HEK293 (cell line): ENCODE results near the gene BARD1.

Source experiments
- CTCF ChIA-PET: fragments of 350-600 bp; formaldehyde crosslinking; extraction: SDS; loops from one replicate; lab custom pipeline; 2021; ENCODE audit warnings: antibody characterized with exemption; lab: Yijun Ruan, JAX
- POLR2A ChIA-PET: fragments of 300-600 bp; formaldehyde crosslinking; extraction: SDS; loops from one replicate; lab custom pipeline; 2020; ENCODE audit warnings: antibody characterized with exemption, inconsistent platforms; lab: Yijun Ruan, JAX
- H3K27ac ChIP-seq: fragments of 200-500 bp; sonication (Bioruptor generic); 2 replicates; pipeline ENCODE4 v1.5.1; 2014; ENCODE audit warnings: low read depth, low read length, control low read depth, inconsistent platforms; ENCODE audit errors: extremely low read depth
- H3K36me3 ChIP-seq, 2 experiments: fragments of 200-500 bp in 1 of 2; sonication (Bioruptor generic) in 1 of 2; 1 replicate in 1 of 2; 2 replicates in 1 of 2; pipeline ENCODE4 v1.5.1; 2014 to 2017; ENCODE audit warnings: inconsistent platforms in 2 of 2, low read length in 2 of 2; ENCODE audit not compliant: control insufficient read depth in 2 of 2, insufficient read depth in 1 of 2
- H3K4me1 ChIP-seq: fragments of 200-500 bp; sonication (Bioruptor generic); 2 replicates; pipeline ENCODE4 v1.5.1; 2014; ENCODE audit warnings: mild to moderate bottlenecking, low read length, inconsistent platforms; ENCODE audit not compliant: control insufficient read depth, insufficient read depth
- H3K4me3 ChIP-seq: 2 replicates; pipeline ENCODE4 v1.5.1; 2011; ENCODE audit warnings: low read depth, mild to moderate bottlenecking, control low read depth, low read length, moderate library complexity
- H3K9me3 ChIP-seq: fragments of 200-500 bp; sonication (Bioruptor generic); 2 replicates; pipeline ENCODE4 v1.5.1; 2014; ENCODE audit warnings: low read depth, low read length, inconsistent platforms; ENCODE audit not compliant: control insufficient read depth, insufficient read depth
- ATF2 ChIP-seq: fragments of 450-650 bp; formaldehyde crosslinking; IDR thresholded peaks from 2 replicates; pipeline ENCODE4 v1.5.1; 2016; ENCODE audit warnings: missing biosample characterization, missing genetic modification characterization, low read depth
- SETDB1 ChIP-seq: IDR thresholded peaks from one replicate; pipeline ENCODE4 v1.6.1; 2017; ENCODE audit warnings: mild to moderate bottlenecking, low read length, moderate library complexity, mixed read lengths; ENCODE audit not compliant: insufficient read length
- ZEB2 ChIP-seq: fragments of 450-650 bp; formaldehyde crosslinking; IDR thresholded peaks from 2 replicates; pipeline ENCODE4 v1.5.1; 2016; ENCODE audit warnings: missing biosample characterization, missing genetic modification characterization
- ZNF146 ChIP-seq: fragments of 450-650 bp; formaldehyde crosslinking; IDR thresholded peaks from 2 replicates; pipeline ENCODE4 v1.5.1; 2016; ENCODE audit warnings: missing biosample characterization, missing genetic modification characterization
- ZNF155 ChIP-seq: fragments of 450-650 bp; formaldehyde crosslinking; IDR thresholded peaks from 2 replicates; pipeline ENCODE4 v1.5.1; 2016; ENCODE audit warnings: missing biosample characterization, missing genetic modification characterization
- ZNF211 ChIP-seq: fragments of 450-650 bp; formaldehyde crosslinking; IDR thresholded peaks from 2 replicates; pipeline ENCODE4 v1.5.1; 2016; ENCODE audit warnings: low read depth, missing biosample characterization, missing genetic modification characterization
- ZNF214 ChIP-seq: fragments of 450-650 bp; formaldehyde crosslinking; IDR thresholded peaks from 2 replicates; pipeline ENCODE4 v1.5.1; 2017; ENCODE audit warnings: missing biosample characterization, mild to moderate bottlenecking, missing genetic modification characterization, borderline replicate concordance
- ZNF248 ChIP-seq: fragments of 450-650 bp; formaldehyde crosslinking; IDR thresholded peaks from 2 replicates; pipeline ENCODE4 v1.5.1; 2017; ENCODE audit warnings: missing biosample characterization, missing genetic modification characterization
- ZNF311 ChIP-seq: fragments of 450-650 bp; formaldehyde crosslinking; IDR thresholded peaks from 2 replicates; pipeline ENCODE4 v1.5.1; 2017; ENCODE audit warnings: missing biosample characterization, missing genetic modification characterization, borderline replicate concordance
- ZNF394 ChIP-seq: fragments of 450-650 bp; formaldehyde crosslinking; IDR thresholded peaks from 2 replicates; pipeline ENCODE4 v1.5.1; 2016; ENCODE audit warnings: missing biosample characterization, missing genetic modification characterization, mild to moderate bottlenecking, moderate library complexity, borderline replicate concordance
- ZNF404 ChIP-seq: fragments of 450-650 bp; formaldehyde crosslinking; IDR thresholded peaks from 2 replicates; pipeline ENCODE4 v1.5.1; 2017; ENCODE audit warnings: missing biosample characterization, missing genetic modification characterization
- ZNF423 ChIP-seq: fragments of 450-650 bp; formaldehyde crosslinking; IDR thresholded peaks from 2 replicates; pipeline ENCODE4 v1.5.1; 2016; ENCODE audit warnings: missing biosample characterization, missing genetic modification characterization
- ZNF513 ChIP-seq: fragments of 450-650 bp; IDR thresholded peaks from 2 replicates; pipeline ENCODE4 v1.5.1; 2018; ENCODE audit warnings: missing biosample characterization, missing genetic modification characterization
- ZNF530 ChIP-seq: fragments of 450-650 bp; formaldehyde crosslinking; IDR thresholded peaks from 2 replicates; pipeline ENCODE4 v1.5.1; 2016; ENCODE audit warnings: low read depth, missing biosample characterization, missing genetic modification characterization
- ZNF558 ChIP-seq: fragments of 450-650 bp; formaldehyde crosslinking; IDR thresholded peaks from 2 replicates; pipeline ENCODE4 v1.5.1; 2016; ENCODE audit warnings: missing biosample characterization, missing genetic modification characterization
- ZNF561 ChIP-seq: fragments of 450-650 bp; IDR thresholded peaks from 2 replicates; pipeline ENCODE4 v1.5.1; 2018; ENCODE audit warnings: missing biosample characterization, missing genetic modification characterization, borderline replicate concordance
- ZNF571 ChIP-seq: fragments of 450-650 bp; formaldehyde crosslinking; IDR thresholded peaks from 2 replicates; pipeline ENCODE4 v1.5.0; 2017; ENCODE audit warnings: missing biosample characterization, missing genetic modification characterization
- ZNF785 ChIP-seq: fragments of 450-650 bp; formaldehyde crosslinking; IDR thresholded peaks from 2 replicates; pipeline ENCODE4 v1.5.1; 2016; ENCODE audit warnings: missing biosample characterization, missing genetic modification characterization
- TF ChIP-seq, protein P1 (sequence below): fragments of 450-650 bp; formaldehyde crosslinking; IDR thresholded peaks from 2 replicates; pipeline ENCODE4 v1.5.1; 2016; ENCODE audit warnings: missing biosample characterization, missing genetic modification characterization
- TF ChIP-seq, protein P2 (sequence below): fragments of 450-650 bp; formaldehyde crosslinking; IDR thresholded peaks from 2 replicates; pipeline ENCODE4 v1.5.1; 2016; ENCODE audit warnings: missing biosample characterization, missing genetic modification characterization
- TF ChIP-seq, protein P3 (sequence below): fragments of 450-650 bp; formaldehyde crosslinking; conservative IDR thresholded peaks from 2 replicates; pipeline ENCODE4 v1.5.1; 2016; ENCODE audit warnings: low read depth, missing biosample characterization, missing genetic modification characterization

BARD1 gene

GRCh38 chr2:214801068-214801467, 8.4 kb downstream of the BARD1 start (continued):
- no peak for TF ChIP-seq ZNF146 (tag by site-specific recombination)
- TF ChIP-seq ZNF561: no peak

DNA sequence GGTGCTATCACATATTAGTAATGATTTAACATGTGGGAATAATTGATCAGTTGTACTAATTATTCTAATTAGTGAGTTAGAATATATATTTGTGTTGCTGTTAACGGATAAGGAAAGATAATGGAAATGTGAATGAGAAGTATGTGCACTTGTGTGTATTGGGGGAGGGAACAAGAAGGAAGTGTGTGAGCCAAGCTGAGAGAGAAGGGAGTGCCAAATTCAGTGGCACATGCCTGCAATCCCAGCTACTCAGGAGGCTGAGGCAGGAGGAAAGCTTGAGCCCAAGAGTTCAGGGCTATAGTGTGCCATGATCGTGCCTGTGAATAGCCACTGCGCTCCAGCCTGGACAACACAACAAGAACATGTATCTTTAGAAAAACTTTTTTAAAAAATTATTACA, 9.3 kb downstream of the BARD1 start:
- ChIA-PET CTCF (interaction anchor here (0.6 kb wide), 1 partner anchor 729 kb away, joined by 3 read pairs; no protein-coding TSS in a partner anchor), POLR2A (no interaction called here)
- Histone ChIP-seq H3K4me1 (no peaks in the 10 kb centered on the region), H3K9me3 (no peaks in the 10 kb centered on the region), H3K4me3 (no peak overlapping the region), H3K36me3 (peaks cover 0 to 23% of the 10 kb centered on the region in 2 experiments; a peak in 1 of 3 replicates), H3K27ac (no peak overlapping the region)
- TF ChIP-seq ZNF571 (tag by site-specific recombination) (no peak), ZNF214 (tag by site-specific recombination) (no peak), ZNF248 (tag by site-specific recombination) (no peak), ZNF311 (no peak), ZNF785 (tag by site-specific recombination) (no peak), ZNF423 (tag by site-specific recombination) (no peak), ZNF155 (no peak), ZNF558 (tag by site-specific recombination) (no peak), ZNF394 (tag by site-specific recombination) (no peak), ZEB2 (tag by site-specific recombination) (no peak), ZNF404 (tag by site-specific recombination) (no peak), ZNF530 (tag by site-specific recombination) (no peak)
- TF ChIP-seq, protein P1, sequence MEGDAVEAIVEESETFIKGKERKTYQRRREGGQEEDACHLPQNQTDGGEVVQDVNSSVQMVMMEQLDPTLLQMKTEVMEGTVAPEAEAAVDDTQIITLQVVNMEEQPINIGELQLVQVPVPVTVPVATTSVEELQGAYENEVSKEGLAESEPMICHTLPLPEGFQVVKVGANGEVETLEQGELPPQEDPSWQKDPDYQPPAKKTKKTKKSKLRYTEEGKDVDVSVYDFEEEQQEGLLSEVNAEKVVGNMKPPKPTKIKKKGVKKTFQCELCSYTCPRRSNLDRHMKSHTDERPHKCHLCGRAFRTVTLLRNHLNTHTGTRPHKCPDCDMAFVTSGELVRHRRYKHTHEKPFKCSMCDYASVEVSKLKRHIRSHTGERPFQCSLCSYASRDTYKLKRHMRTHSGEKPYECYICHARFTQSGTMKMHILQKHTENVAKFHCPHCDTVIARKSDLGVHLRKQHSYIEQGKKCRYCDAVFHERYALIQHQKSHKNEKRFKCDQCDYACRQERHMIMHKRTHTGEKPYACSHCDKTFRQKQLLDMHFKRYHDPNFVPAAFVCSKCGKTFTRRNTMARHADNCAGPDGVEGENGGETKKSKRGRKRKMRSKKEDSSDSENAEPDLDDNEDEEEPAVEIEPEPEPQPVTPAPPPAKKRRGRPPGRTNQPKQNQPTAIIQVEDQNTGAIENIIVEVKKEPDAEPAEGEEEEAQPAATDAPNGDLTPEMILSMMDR (tag by site-specific recombination): no peak
- TF ChIP-seq, protein P2, sequence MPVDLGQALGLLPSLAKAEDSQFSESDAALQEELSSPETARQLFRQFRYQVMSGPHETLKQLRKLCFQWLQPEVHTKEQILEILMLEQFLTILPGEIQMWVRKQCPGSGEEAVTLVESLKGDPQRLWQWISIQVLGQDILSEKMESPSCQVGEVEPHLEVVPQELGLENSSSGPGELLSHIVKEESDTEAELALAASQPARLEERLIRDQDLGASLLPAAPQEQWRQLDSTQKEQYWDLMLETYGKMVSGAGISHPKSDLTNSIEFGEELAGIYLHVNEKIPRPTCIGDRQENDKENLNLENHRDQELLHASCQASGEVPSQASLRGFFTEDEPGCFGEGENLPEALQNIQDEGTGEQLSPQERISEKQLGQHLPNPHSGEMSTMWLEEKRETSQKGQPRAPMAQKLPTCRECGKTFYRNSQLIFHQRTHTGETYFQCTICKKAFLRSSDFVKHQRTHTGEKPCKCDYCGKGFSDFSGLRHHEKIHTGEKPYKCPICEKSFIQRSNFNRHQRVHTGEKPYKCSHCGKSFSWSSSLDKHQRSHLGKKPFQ (tag by site-specific recombination): no peak
- TF ChIP-seq, protein P3, sequence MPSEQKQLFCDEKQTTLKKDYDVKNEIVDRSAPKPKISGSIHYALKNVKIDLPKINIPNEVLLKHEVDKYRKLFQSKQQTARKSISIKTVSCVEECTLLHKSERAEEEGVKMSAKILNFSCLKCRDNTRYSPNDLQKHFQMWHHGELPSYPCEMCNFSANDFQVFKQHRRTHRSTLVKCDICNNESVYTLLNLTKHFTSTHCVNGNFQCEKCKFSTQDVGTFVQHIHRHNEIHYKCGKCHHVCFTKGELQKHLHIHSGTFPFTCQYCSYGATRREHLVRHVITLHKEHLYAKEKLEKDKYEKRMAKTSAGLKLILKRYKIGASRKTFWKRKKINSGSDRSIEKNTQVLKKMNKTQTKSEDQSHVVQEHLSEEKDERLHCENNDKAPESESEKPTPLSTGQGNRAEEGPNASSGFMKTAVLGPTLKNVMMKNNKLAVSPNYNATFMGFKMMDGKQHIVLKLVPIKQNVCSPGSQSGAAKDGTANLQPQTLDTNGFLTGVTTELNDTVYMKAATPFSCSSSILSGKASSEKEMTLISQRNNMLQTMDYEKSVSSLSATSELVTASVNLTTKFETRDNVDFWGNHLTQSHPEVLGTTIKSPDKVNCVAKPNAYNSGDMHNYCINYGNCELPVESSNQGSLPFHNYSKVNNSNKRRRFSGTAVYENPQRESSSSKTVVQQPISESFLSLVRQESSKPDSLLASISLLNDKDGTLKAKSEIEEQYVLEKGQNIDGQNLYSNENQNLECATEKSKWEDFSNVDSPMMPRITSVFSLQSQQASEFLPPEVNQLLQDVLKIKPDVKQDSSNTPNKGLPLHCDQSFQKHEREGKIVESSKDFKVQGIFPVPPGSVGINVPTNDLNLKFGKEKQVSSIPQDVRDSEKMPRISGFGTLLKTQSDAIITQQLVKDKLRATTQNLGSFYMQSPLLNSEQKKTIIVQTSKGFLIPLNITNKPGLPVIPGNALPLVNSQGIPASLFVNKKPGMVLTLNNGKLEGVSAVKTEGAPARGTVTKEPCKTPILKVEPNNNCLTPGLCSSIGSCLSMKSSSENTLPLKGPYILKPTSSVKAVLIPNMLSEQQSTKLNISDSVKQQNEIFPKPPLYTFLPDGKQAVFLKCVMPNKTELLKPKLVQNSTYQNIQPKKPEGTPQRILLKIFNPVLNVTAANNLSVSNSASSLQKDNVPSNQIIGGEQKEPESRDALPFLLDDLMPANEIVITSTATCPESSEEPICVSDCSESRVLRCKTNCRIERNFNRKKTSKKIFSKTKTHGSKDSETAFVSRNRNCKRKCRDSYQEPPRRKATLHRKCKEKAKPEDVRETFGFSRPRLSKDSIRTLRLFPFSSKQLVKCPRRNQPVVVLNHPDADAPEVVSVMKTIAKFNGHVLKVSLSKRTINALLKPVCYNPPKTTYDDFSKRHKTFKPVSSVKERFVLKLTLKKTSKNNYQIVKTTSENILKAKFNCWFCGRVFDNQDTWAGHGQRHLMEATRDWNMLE: no peak

DNA sequence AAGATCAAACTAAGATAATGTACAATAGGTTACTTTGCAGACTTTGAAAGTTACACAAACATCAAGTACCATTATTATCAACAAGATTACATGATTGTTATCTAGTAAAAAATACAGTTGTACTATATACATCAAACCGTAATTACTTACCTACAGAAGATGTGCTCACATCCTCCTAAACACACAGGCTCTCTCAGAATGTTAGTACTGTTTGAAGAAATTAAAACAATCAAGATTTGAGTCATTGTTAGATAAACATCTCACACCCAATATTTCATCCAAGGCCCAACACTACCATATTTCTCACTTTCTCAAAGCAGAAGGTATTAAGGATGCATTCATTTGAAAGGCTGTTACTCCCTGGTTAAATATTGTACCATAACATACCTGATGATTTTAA, 12.6 kb downstream of the BARD1 start:
- TF ChIP-seq ZNF513 (no peak), SETDB1 (no peak), ATF2 (tag by site-specific recombination) (no peak), ZNF211 (tag by site-specific recombination) (no peak)
- Histone ChIP-seq H3K4me3 (no peak overlapping the region), H3K9me3 (no peaks in the 10 kb centered on the region), H3K4me1 (no peaks in the 10 kb centered on the region), H3K36me3 (peaks cover 8 to 36% of the 10 kb centered on the region in 2 experiments), H3K27ac (no peak overlapping the region)
- ChIA-PET CTCF (no interaction called here), POLR2A (no interaction called here)
